ENCODE data around the gene CLEC10A. TPM values are rescaled to one million over a fixed set of nuclear protein-coding genes. Genes with fewer than 3 reads are reported as not detected.

The CLEC10A gene
- total and polyA plus RNA-seq, 2 donors (not counting 1 experiment from before 2014, with no cell fraction given): not detected

GRCh38 chr17:7119314-7119713, 39.3 kb upstream of the CLEC10A start:
- H3K79me2 ChIP-seq (ENCODE audit: control insufficient read depth, insufficient read depth, low read length): no peaks in the 10 kb centered on the region
- TF ChIP-seq CTCF (conservative IDR thresholded peaks at IDR 0.05 in 1 of 2, IDR thresholded peaks at IDR 0.05 in 1 of 2; ENCODE audit: low read depth in 1 of 2, low read length in 2 of 2) (no peak), EZH2 (IDR thresholded peaks at IDR 0.05; ENCODE audit: low read length, missing control alignments) (no peak)
- H3K9me3 ChIP-seq (ENCODE audit: control insufficient read depth, insufficient read depth, low read depth, low read length): no peaks in the 10 kb centered on the region
- H4K20me1 ChIP-seq (ENCODE audit: control insufficient read depth, extremely low read depth, insufficient read depth, low read length): no peaks in the 10 kb centered on the region
- H3K27ac ChIP-seq (ENCODE audit: insufficient read depth, low read length): no peak overlapping the region
- H3K27me3 ChIP-seq (ENCODE audit: control insufficient read depth, insufficient read depth, low read length): no peaks in the 10 kb centered on the region
- no peak overlapping the region for H3K4me3 ChIP-seq (replicated peaks in 1 of 4; ENCODE audit: control extremely low read depth in 1 of 4, insufficient read depth in 1 of 4, low read depth in 3 of 4, low read length in 4 of 4)
- no peaks in the 10 kb centered on the region for H3K4me1 ChIP-seq (ENCODE audit: control insufficient read depth, extremely low read depth, insufficient read depth, low read length)
- no peak overlapping the region for H2AFZ ChIP-seq (ENCODE audit: low read length)
- H3K36me3 ChIP-seq (ENCODE audit: control insufficient read depth, insufficient read depth, low read length): no peaks in the 10 kb centered on the region
- no peak overlapping the region for H3K4me2 ChIP-seq (ENCODE audit: extremely low read depth, insufficient read depth, low read length)
- no peak overlapping the region for H3K9ac ChIP-seq (ENCODE audit: insufficient read depth, low read length)
- no peak for DNase-seq (ENCODE audit: low read depth in 2 of 2)

- TF ChIP-seq EZH2 (IDR thresholded peaks at IDR 0.05; ENCODE audit: low read length, missing control alignments): no peak
- no peak for TF ChIP-seq CTCF (conservative IDR thresholded peaks at IDR 0.05 in 1 of 2, IDR thresholded peaks at IDR 0.05 in 1 of 2; ENCODE audit: low read depth in 1 of 2, low read length in 2 of 2)
Measured at GRCh38 chr17:7114875-7115614, 35.0 kb upstream of the CLEC10A start.

GRCh38 chr17:7114241-7114874, 34.3 kb upstream of the CLEC10A start, which contains the start of gene ASGR2:
Gene ASGR2, minus strand, starts transcription at chr17:7114822. Its CDS starts 582 bp downstream, at chr17:7114240.
- no peaks in the 10 kb centered on the region for H3K4me1 ChIP-seq (ENCODE audit: control insufficient read depth, extremely low read depth, insufficient read depth, low read length)
- H3K79me2 ChIP-seq (ENCODE audit: control insufficient read depth, insufficient read depth, low read length): no peaks in the 10 kb centered on the region
- H3K36me3 ChIP-seq (ENCODE audit: control insufficient read depth, insufficient read depth, low read length): no peaks in the 10 kb centered on the region
- H3K9ac ChIP-seq (ENCODE audit: insufficient read depth, low read length): no peak within 1 kb of the TSS
- H2AFZ ChIP-seq (ENCODE audit: low read length): no peak within 1 kb of the TSS
- H3K4me3 ChIP-seq (replicated peaks in 1 of 4; ENCODE audit: control extremely low read depth in 1 of 4, insufficient read depth in 1 of 4, low read depth in 3 of 4, low read length in 4 of 4): no peak within 1 kb of the TSS
- H4K20me1 ChIP-seq (ENCODE audit: control insufficient read depth, extremely low read depth, insufficient read depth, low read length): no peaks in the 10 kb centered on the region
- TF ChIP-seq CTCF (conservative IDR thresholded peaks at IDR 0.05 in 1 of 2, IDR thresholded peaks at IDR 0.05 in 1 of 2; ENCODE audit: low read depth in 1 of 2, low read length in 2 of 2): no peak
- no peak for TF ChIP-seq EZH2 (IDR thresholded peaks at IDR 0.05; ENCODE audit: low read length, missing control alignments)
- H3K27me3 ChIP-seq (ENCODE audit: control insufficient read depth, insufficient read depth, low read length): no peaks in the 10 kb centered on the region
- no peak within 1 kb of the TSS for H3K4me2 ChIP-seq (ENCODE audit: extremely low read depth, insufficient read depth, low read length)
- DNase-seq (ENCODE audit: low read depth in 2 of 2): no peak
- H3K27ac ChIP-seq (ENCODE audit: insufficient read depth, low read length): no peak within 1 kb of the TSS
- H3K9me3 ChIP-seq (ENCODE audit: control insufficient read depth, insufficient read depth, low read depth, low read length): no peaks in the 10 kb centered on the region

More at GRCh38 chr17:7114875-7115614, 35.0 kb upstream of the CLEC10A start:
- H3K9ac ChIP-seq (ENCODE audit: insufficient read depth, low read length): no peak overlapping the region
- H3K79me2 ChIP-seq (ENCODE audit: control insufficient read depth, insufficient read depth, low read length): no peaks in the 10 kb centered on the region
- H2AFZ ChIP-seq (ENCODE audit: low read length): no peak overlapping the region
- H3K27ac ChIP-seq (ENCODE audit: insufficient read depth, low read length): no peak overlapping the region
- no peaks in the 10 kb centered on the region for H3K9me3 ChIP-seq (ENCODE audit: control insufficient read depth, insufficient read depth, low read depth, low read length)
- no peak for DNase-seq (ENCODE audit: low read depth in 2 of 2)
- no peak overlapping the region for H3K4me3 ChIP-seq (replicated peaks in 1 of 4; ENCODE audit: control extremely low read depth in 1 of 4, insufficient read depth in 1 of 4, low read depth in 3 of 4, low read length in 4 of 4)
- H4K20me1 ChIP-seq (ENCODE audit: control insufficient read depth, extremely low read depth, insufficient read depth, low read length): no peaks in the 10 kb centered on the region
- no peaks in the 10 kb centered on the region for H3K36me3 ChIP-seq (ENCODE audit: control insufficient read depth, insufficient read depth, low read length)
- H3K27me3 ChIP-seq (ENCODE audit: control insufficient read depth, insufficient read depth, low read length): no peaks in the 10 kb centered on the region
- H3K4me2 ChIP-seq (ENCODE audit: extremely low read depth, insufficient read depth, low read length): no peak overlapping the region
- no peaks in the 10 kb centered on the region for H3K4me1 ChIP-seq (ENCODE audit: control insufficient read depth, extremely low read depth, insufficient read depth, low read length)

Data from fibroblast of lung (primary cell).